GM18951 (cell line): ENCODE data around the gene MRPL43.
"Not testable (repeated sequence)": the region's sequence is repeated elsewhere in the genome, so short reads cannot be mapped to it uniquely, and the experiment has no call there.

Experiments used
- POLR2A ChIP-seq: IDR thresholded peaks from 4 replicates; pipeline ENCODE4 v1.6.1; 2011; ENCODE audit warnings: mild to moderate bottlenecking; ENCODE audit not compliant: insufficient read length, insufficient read depth; ENCODE audit errors: extremely low read depth
- in situ Hi-C: fragments of 300-500 bp; cut with MboI; formaldehyde crosslinking; loops from one replicate; pipeline ENCODE4 v1.12.0; 2022; ENCODE audit warnings: low sequenced_read_pairs, mixed read lengths, inconsistent platforms; ENCODE audit not compliant: unreplicated experiment

Gene MRPL43

DNA sequence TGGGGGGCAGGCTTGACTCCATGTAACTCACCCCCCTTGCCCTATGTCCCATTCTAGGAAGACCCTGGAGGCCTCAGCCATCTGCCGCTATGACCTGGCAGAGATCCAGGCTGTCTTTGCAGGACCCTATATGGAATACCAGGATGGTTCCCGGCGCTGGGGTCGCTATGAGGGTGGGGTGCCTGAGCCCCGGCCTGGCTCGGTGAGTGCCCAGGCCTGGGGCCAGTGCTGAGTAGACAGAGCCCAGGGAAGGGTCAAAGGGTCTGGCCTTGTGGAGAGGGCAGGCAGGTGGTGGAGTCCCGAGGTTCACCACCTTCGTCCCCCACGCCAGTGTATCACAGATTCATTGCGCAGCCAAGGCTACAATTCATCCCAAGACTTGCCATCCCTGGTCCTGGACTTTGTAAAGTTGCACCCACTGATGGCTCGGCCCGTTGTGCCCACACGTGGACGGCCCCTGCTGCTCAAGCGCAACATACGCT, 7.5 kb downstream of the MRPL43 start:
- in situ Hi-C loops = no loop called here
- TF ChIP-seq POLR2A = no peak

DNA sequence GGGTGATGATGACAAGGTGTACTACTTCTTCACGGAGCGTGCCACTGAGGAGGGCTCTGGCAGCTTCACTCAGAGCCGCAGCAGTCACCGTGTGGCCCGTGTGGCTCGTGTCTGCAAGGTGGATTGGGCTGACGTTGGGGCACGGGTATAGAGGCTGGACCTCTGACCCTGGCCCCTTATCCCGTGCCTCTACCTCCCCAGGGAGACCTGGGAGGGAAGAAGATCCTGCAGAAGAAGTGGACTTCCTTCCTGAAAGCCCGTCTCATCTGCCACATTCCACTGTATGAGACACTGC, 8.4 kb downstream of the MRPL43 start:
- in situ Hi-C loops = no loop called here

DNA sequence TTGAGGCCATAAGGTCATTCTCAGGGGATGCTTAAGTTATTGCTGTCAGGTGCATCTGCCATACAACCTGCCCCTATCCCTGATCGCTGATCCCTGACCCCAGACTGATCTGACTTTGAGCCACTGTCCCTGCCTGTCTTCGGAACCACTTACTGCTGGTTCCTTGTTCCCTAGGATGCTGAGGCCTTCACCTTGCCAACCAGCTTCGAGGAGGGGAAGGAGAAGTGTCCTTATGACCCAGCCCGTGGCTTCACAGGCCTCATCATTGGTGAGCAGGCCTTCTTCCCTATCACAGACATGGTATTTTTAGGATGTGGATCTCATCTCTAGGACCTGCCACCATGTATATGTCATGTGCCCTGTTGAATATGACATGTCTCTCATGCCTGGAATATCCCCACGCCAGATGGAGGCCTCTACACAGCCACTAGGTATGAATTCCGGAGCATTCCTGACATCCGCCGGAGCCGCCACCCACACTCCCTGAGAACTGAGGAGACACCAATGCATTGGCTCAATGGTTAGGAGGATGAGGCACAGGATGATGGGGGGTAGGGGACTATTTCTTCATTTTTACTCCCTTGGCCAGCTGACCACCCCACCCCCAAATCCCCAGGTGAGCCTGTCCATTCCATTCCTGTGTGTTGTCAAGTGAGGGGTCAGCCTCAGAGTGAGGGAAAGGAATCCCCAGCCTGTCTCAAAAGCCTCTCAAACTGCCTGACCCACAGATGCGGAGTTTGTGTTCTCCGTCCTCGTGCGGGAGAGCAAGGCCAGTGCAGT, 9.0 kb downstream of the MRPL43 start:
- in situ Hi-C loops = no loop called here

More for the DNA sequence above, 8.4 kb downstream of the MRPL43 start:
- no peak for TF ChIP-seq POLR2A

DNA sequence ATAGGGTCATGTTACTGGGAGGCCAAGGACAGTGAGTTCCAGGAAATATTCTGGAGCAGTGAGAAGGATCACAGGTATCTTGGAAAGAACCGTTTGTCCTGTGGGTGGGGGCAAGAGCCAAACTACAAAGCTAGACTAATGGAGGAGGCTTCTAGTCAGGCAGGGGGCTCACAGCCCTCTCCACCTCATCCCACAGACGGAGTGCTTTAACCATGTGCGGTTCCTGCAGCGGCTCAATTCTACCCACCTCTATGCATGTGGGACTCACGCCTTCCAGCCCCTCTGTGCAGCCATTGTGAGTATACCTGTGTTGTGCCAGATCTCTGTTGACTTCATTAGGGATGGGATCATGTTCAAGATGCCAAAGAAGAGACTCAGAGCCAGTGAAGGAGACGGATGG, 9.9 kb downstream of the MRPL43 start:
- in situ Hi-C loops = no loop called here
- no peak for TF ChIP-seq POLR2A

More for the DNA sequence above, 9.0 kb downstream of the MRPL43 start:
- TF ChIP-seq POLR2A = no peak

DNA sequence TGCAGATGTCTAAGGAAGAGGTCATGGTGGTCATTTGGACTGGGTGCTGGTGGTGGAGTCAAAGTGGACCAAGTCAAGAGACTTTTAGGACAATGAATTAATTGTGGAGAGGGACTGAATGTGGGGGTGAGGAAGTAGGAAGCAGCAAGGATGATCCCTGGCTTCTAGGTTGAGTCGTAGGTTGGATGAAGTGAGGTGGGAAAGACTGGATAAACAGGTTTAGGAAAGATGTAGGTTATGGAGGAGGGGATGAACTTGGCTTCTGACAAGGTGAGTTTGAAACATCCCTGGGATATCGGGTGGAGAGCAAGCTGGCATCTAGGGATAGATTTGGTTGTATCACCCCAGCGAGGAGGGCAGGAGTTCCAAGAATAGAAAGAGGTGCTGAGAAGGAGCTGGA, 10.4 kb downstream of the MRPL43 start:
- in situ Hi-C loops = no loop called here
- TF ChIP-seq POLR2A = no peak

DNA sequence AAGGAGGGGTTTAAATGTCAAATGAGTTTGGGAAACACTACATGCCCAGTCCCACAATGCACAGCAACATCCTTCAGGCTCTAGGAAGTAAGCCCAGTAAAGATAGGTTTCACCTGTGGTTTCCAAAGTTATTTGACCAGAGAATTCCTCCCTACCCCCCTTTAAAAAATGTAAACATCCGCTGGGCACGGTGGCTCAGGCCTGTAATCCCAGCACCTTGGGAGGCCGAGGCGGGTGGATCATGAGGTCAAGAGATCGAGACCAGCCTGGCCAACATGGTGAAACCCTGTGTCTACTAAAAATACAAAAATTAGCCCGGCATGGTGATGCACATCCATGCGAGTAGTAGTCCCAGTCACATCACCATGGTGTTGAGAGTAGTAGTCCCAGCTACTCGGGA, 11.9 kb downstream of the MRPL43 start:
- in situ Hi-C loops = not testable (repeated sequence)

DNA sequence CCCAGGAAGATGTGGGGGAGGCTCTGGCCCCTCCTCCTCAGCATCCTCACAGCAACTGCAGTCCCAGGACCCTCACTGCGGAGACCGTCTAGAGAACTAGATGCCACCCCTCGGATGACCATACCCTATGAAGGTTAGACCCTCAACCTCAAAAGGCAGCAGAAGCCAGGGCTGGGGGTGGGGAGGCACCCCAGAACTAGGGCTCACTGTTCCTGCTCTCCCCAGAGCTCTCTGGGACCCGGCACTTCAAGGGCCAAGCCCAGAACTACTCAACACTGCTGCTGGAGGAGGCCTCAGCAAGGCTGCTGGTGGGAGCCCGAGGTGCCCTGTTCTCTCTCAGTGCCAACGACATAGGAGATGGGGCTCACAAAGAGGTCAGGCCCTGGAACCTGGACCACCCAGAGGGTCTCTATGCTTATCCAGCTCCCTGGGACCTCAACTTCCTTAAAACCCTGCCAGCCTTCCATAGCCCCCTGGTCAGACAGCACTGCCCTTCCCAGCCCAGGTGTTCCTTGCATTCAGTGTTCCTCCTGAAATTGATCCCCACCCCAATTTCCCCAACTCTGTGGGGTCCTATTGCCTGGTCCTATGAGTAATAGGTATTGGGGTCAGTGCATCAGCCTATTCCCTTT, 14.3 kb downstream of the MRPL43 start:
- in situ Hi-C loops = no loop called here
- no peak for TF ChIP-seq POLR2A

DNA sequence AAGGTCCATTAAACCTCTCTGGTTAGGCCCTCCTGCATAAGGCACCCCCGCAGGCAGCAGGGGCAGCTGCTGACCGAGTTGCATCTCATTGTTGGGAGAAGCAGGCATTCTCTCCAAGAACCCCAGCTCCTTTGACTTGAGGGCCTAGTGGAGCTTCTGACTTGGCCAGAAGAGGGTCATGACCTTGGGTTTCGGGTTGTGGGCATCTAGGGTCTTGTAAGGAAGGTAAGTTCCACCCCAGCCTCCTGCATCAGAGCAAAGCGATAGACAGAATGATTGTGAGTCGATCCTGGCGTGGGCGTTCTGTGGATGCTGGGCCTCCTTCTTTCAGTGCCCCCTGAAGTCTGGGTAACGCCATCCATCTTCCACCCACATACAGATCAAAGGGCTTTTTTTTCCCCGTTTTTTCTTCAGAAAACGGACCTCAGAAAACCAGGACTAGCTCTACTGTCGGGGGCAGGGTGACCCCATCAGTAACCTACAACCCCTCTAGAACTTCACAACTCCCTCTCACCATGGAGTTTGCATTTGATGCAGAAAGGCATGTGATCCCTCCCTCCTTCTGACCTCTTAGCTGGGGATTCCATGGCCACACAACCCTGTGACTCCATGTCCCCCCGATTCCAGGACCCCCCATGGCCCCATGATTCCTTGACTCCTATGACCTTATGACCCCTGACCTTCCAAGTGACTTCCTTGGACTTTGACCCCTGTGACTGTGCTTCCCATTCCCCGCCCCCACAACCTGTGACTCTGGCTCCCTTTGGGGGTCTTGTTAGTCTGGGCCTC, 15.0 kb downstream of the MRPL43 start:
- no peak for TF ChIP-seq POLR2A
- in situ Hi-C loops = no loop called here

DNA sequence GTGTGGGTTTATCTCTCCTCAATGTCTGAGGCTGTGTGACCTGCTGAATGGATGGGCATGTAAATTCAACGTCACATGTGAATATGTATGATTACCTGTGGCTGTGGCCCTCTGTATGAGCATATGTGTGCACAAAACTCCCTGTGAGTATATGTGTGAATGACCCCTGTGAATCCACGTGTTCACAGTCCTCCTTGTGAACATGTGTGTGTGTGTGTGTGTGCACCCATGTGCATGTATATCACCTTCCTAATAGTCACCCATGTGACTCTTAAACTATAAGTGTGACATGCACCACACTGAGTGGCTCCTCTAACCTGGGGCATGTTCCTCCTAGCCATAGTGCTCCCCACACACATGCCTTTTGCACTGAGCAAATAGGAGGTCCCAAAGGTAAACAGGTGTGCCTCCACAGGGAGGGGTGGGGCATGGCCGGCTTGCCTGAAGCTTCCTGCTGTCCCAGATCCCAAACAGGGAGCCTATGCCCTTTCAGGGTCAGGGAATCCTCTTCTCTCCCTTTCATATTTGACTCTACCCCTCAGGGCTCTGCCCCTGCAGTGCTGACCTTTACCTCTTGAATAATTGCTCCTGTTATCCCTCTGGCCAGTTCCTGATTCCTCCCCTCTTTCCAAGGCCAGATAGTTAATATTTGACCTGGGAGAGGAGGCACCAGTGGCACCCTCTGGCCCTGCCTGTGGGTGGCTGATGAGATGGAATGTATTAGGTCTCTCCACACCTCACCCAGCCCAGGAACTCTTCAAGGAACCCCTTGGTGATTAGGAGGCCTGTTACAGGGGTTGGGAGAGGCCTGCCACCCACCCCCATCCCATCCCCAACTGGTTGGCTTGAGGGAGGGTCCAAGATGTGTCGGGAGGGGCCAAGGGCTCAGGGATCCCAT, 16.1 kb downstream of the MRPL43 start:
- no peak for TF ChIP-seq POLR2A
- in situ Hi-C loops = no loop called here

DNA sequence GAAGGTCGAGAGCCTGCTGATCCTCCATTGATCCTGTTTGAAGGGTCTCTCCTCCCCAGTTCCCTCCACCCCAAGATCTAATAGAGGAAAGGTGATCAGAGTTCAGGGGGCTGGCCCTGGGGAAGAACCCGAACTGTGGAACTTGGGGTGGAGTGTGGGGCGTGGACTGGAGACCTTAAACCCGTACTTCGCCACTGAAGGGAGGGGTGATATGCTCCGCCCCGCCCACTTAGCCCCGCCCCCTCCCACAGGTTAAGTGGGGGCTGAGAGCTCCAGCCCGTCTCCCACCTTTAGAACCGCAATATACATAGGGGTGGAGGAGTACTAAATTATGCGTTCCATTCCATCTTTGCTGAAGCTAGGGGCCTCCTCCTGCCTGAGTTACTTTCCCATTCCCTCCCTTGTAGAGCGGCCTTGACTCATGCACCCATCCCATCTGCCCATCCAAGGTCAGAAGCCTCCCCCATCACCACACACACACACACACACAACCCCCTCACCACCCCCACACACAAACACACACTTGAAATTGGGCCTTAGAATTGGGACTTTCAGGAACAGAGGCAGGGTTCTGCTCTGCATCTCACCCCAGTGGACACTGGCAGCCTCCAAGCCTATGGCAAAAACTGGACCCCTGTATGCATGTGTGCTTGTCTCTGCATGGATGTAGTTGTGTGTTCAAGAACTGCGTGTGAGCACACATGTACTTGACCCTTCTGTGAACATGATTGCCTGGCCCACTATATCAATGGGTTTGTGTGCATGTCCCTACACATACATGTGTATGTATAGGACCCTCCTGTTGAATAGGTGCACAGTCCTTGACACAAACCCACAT, 17.0 kb downstream of the MRPL43 start:
- in situ Hi-C loops = no loop called here
- no peak for TF ChIP-seq POLR2A

DNA sequence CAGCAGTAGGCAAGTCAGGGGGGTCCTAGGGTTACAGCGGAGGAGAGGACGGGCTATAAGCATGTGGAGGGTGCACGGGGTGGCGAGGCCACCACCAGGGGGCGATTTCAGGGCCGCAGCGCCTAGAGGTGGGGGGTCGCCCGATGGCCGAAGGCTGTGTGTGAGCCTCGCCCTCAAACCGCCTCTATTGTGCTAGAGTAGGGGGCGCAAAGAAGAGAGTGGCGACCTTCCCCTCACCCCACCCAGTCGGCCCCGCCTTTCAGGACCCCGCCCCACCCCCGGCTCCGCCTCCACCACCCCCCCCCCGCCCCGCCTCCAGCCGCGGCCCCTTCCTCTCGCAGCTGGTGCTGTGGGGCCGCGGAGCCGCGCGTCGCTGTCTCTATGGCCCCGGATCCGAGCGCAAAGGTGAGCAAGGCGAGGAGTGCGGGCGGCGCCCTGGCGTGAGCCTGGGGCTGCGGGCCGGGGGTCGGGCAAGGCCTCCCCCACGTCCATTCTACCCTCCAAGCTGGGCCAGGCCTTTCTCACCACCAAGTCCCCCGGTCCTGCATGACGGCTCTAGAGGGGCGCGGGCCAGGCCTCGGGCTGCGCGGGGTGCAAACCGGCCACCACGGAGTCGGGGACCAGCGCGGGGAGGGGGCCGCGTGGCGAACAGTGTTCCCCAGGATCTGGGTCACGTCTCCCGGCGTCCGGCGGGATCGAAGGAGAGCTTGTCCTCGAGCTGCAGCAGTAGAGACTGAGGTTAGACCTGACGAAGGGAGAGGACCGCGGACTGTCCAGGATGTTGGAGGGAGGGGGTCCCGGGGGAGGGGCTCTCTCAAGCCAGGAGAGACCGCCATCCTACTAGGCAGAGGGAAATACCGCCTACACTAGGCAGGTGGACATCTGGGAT, 17.9 kb downstream of the MRPL43 start, which contains the start of gene SEMA4G:
Gene SEMA4G, plus strand, starts transcription at position 318 of the 889 bp plus-strand sequence. CDS start 3,409 bp downstream, outside the sequence.
- TF ChIP-seq POLR2A = no peak
- in situ Hi-C loops = no loop called here
